ENCODE results near the gene ARFIP1. TPM values are rescaled to one million over a fixed set of nuclear protein-coding genes. Genes with fewer than 3 reads are reported as not detected.

The ARFIP1 gene
- total RNA-seq, 5 donors from 2014 or later (not counting 1 experiment from before 2014, with no cell fraction given), result 8.2 to 16.3 (median 12.1) TPM

DNA sequence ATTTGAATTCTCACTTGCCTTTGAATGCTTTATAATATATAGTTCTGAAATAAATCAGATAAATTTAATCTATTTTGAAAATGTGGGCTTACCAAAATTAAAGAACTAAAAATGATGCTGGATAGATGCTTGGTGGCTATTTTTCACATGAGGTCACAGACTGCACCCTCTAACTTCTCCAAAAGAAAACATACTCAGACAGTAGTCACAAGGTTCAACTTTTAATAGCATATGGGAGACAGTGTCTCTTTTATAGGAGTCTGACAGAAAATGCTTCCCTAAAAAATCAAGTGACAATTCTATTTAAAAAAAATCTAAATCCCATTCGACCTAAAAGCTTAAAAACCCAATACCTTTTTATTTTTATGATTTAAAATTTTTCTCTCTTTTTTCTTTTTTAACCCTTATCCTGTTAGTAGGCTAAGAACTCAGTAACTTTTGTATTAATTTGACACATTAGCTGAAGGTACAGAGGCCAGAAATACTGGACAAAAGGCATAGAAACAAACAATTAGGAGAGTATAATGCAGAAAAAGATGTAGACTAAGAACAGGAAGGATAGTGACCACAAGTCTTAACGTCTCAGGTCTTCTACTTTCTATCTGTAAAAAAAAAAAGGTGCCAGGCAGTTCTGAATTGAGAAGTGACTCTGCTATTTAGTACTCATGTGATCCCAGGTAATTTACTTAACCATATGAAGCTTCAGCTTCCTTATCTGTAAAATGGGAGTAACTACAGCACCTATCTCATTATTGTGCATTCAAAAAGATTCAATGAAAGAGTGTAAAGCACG, 7.8 kb upstream of the ARFIP1 start:
- Mint-ChIP-seq H3K27ac (no peak overlapping the region), H3K27me3 (peaks cover 0 to 4% of the 10 kb centered on the region in 2 donors), H3K4me1 (peaks cover 0 to 2% (median 0%) of the 10 kb centered on the region in 3 donors), H3K4me3 (no peak overlapping the region), H3K9me3 (no peaks in the 10 kb centered on the region), H3K36me3 (no peaks in the 10 kb centered on the region)
- WGBS (ENCODE audit: insufficient coverage), result no CpG with 5 or more reads among the region's 3 CpGs
- ATAC-seq (replicated peaks in 1 of 4) (no peak), DNase-seq (no peak)
- H3K27me3 ChIP-seq (replicated peaks in 1 of 2; ENCODE audit: control insufficient read depth in 2 of 2, extremely low read depth in 1 of 2, insufficient read depth in 2 of 2, low read length in 1 of 2), result peaks cover 0 to 2% of the 10 kb centered on the region in 2 experiments
- no peaks in the 10 kb centered on the region for H3K9me3 ChIP-seq
- ChIA-PET POLR2A (no interaction called here), CTCF (interaction anchor here in 1 of 2 donors (0.5 to 1.0 kb wide), 3 partner anchors 16 to 322 kb away, joined by 3 to 4 read pairs (median 3); no protein-coding TSS in a partner anchor)
- no peak overlapping the region for H3K4me3 ChIP-seq (ENCODE audit: control insufficient read depth in 1 of 2, extremely low read depth in 1 of 2, low read length in 1 of 2)
- no peaks in the 10 kb centered on the region for H3K4me1 ChIP-seq (ENCODE audit: control insufficient read depth in 1 of 2, extremely low read depth in 1 of 2, insufficient read depth in 2 of 2, low read length in 2 of 2)
- H3K36me3 ChIP-seq (ENCODE audit: control insufficient read depth in 2 of 2, extremely low read depth in 1 of 2, insufficient read depth in 1 of 2, low read length in 1 of 2), result no peaks in the 10 kb centered on the region
- H3K27ac ChIP-seq (ENCODE audit: low read length), result no peak overlapping the region

DNA sequence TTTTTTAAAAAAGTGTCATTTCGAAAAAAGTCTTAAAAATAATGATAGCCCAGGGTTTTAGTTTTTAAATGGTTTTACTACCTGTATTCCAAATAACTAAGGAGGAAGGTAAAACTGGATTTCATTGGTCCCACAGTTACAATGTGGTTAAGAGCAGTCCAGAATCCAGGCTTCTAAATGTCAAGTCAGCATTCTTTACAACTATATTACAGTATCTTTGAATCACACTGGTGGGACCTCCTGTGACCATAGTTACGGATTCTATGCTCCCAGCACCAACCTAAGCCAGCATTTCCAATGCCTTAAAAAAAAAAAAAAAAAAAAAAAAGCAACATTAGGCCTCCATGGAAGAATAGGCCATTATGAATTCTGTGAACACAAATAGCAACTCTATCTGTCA, 6.4 kb upstream of the ARFIP1 start:
- Histone ChIP-seq H3K27ac (ENCODE audit: low read length) (no peak overlapping the region), H3K4me1 (ENCODE audit: control insufficient read depth in 1 of 2, extremely low read depth in 1 of 2, insufficient read depth in 2 of 2, low read length in 2 of 2) (no peaks in the 10 kb centered on the region), H3K27me3 (replicated peaks in 1 of 2; ENCODE audit: control insufficient read depth in 2 of 2, extremely low read depth in 1 of 2, insufficient read depth in 2 of 2, low read length in 1 of 2) (no peaks in the 10 kb centered on the region), H3K36me3 (ENCODE audit: control insufficient read depth in 2 of 2, extremely low read depth in 1 of 2, insufficient read depth in 1 of 2, low read length in 1 of 2) (no peaks in the 10 kb centered on the region), H3K9me3 (no peaks in the 10 kb centered on the region), H3K4me3 (ENCODE audit: control insufficient read depth in 1 of 2, extremely low read depth in 1 of 2, low read length in 1 of 2) (no peak overlapping the region)
- no peak for DNase-seq
- WGBS (ENCODE audit: insufficient coverage), result no CpG with 5 or more reads among the region's 2 CpGs
- no peak overlapping the region for H3K27ac Mint-ChIP-seq
- H3K9me3 Mint-ChIP-seq, result no peaks in the 10 kb centered on the region
- ChIA-PET POLR2A (interaction anchor here in 1 of 2 donors (0.6 kb wide), 1 partner anchor 94 kb away, joined by 3 read pairs; no protein-coding TSS in a partner anchor), CTCF (no interaction called here)
- no peak overlapping the region for H3K4me3 Mint-ChIP-seq
- H3K36me3 Mint-ChIP-seq, result no peaks in the 10 kb centered on the region
- ATAC-seq (replicated peaks in 1 of 4), result no peak
- peaks cover under 1 to 7% (median 1%) of the 10 kb centered on the region in 3 donors for H3K4me1 Mint-ChIP-seq
- peaks cover 0 to 9% of the 10 kb centered on the region in 2 donors for H3K27me3 Mint-ChIP-seq

DNA sequence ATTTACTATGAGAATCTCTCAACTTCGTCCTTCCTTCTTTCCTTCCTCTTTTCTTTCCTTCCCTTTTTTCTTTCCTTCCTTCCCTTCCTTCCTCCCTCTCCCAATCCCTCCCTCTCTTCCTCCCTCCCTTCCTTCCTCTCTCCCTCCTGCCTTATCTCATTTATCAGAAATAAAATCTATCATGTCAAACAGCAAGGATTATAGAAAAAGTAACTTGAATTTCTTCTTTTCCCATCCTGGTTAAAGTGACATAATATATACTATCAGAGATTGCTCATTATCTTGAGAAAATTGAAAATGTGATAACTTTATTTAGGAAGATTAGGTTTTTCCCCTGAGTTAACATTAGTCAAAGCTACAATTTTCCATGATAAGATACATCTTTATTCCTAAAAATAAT, 5.8 kb upstream of the ARFIP1 start:
- ATAC-seq (replicated peaks in 1 of 4), result no peak
- H3K4me1 ChIP-seq (ENCODE audit: control insufficient read depth in 1 of 2, extremely low read depth in 1 of 2, insufficient read depth in 2 of 2, low read length in 2 of 2), result peaks cover 0 to 4% of the 10 kb centered on the region in 2 experiments
- no peak overlapping the region for H3K27ac Mint-ChIP-seq
- DNase-seq, result no peak
- no peak overlapping the region for H3K27ac ChIP-seq (ENCODE audit: low read length)
- no peaks in the 10 kb centered on the region for H3K36me3 ChIP-seq (ENCODE audit: control insufficient read depth in 2 of 2, extremely low read depth in 1 of 2, insufficient read depth in 1 of 2, low read length in 1 of 2)
- ChIA-PET POLR2A (no interaction called here), CTCF (interaction anchor here in 1 of 2 donors (1.0 kb wide), 1 partner anchor 272 kb away, joined by 3 read pairs; no protein-coding TSS in a partner anchor)
- H3K36me3 Mint-ChIP-seq, result no peaks in the 10 kb centered on the region
- no peak overlapping the region for H3K4me3 Mint-ChIP-seq
- peaks cover 7 to 13% (median 8%) of the 10 kb centered on the region in 3 donors for H3K4me1 Mint-ChIP-seq
- H3K9me3 ChIP-seq, result no peaks in the 10 kb centered on the region
- H3K27me3 Mint-ChIP-seq, result peaks cover 0 to 9% of the 10 kb centered on the region in 2 donors
- H3K27me3 ChIP-seq (replicated peaks in 1 of 2; ENCODE audit: control insufficient read depth in 2 of 2, extremely low read depth in 1 of 2, insufficient read depth in 2 of 2, low read length in 1 of 2), result no peaks in the 10 kb centered on the region
- no peak overlapping the region for H3K4me3 ChIP-seq (ENCODE audit: control insufficient read depth in 1 of 2, extremely low read depth in 1 of 2, low read length in 1 of 2)
- no peaks in the 10 kb centered on the region for H3K9me3 Mint-ChIP-seq
- WGBS (ENCODE audit: insufficient coverage), result 43% methylated on average over 1 of the region's 1 CpG

DNA sequence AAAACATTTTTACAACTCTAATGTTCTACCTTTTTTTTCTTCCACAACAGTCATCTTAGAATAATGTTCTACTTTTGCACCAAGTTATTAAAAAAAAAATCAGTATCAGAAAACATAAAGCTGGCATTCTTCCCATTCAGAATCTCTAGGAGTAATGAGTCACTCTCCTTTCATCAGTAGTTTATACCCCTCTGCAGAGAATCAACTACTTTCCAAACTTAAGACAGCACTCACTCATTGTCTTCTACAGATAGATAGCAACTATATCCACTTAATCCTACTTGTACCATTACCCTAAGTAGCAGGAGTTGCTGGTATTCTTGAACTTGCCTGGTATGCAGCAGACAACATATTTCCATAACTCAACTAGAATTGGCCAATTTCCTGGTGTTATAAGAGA, 3.4 kb upstream of the ARFIP1 start:
- no peak overlapping the region for H3K4me3 Mint-ChIP-seq
- CTCF ChIA-PET, result no interaction called here

DNA sequence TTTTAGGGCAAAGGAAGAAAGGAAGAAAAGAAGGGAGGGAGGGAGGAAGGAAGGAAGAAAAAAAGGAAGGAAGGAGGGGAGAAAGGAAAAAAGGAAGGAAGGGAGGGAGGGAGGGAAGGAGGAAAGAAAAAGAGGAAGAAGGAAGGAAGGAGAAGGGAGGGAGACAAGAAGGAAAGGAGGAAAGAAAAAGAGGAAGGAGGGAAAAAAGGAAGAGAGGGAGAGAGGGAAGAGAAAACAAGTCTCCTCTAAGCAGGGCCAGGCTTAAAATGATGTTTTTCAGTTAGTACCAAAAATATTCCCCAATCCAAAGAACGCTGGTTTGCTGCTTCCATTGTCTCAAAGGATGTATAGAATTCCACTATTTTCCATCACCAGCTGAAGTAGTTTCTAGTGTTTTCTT, 2.3 kb upstream of the ARFIP1 start:
- no peak for ATAC-seq (replicated peaks in 1 of 4)
- H3K9me3 Mint-ChIP-seq, result no peaks in the 10 kb centered on the region
- H3K4me3 Mint-ChIP-seq, result no peak overlapping the region
- peaks cover 0 to 9% of the 10 kb centered on the region in 2 donors for H3K27me3 Mint-ChIP-seq
- no CpG with 5 or more reads among the region's 1 CpG for WGBS (ENCODE audit: insufficient coverage)
- ChIA-PET CTCF (interaction anchor here (0.7 to 1.8 kb wide), 3 partner anchors 277 to 1763 kb away, joined by 3 to 7 read pairs (median 7); no protein-coding TSS in a partner anchor), POLR2A (no interaction called here)
- Histone ChIP-seq H3K36me3 (ENCODE audit: control insufficient read depth in 2 of 2, extremely low read depth in 1 of 2, insufficient read depth in 1 of 2, low read length in 1 of 2) (no peaks in the 10 kb centered on the region), H3K27me3 (replicated peaks in 1 of 2; ENCODE audit: control insufficient read depth in 2 of 2, extremely low read depth in 1 of 2, insufficient read depth in 2 of 2, low read length in 1 of 2) (no peaks in the 10 kb centered on the region), H3K27ac (ENCODE audit: low read length) (no peak overlapping the region), H3K4me1 (ENCODE audit: control insufficient read depth in 1 of 2, extremely low read depth in 1 of 2, insufficient read depth in 2 of 2, low read length in 2 of 2) (peaks cover 12 to 20% of the 10 kb centered on the region in 2 experiments), H3K4me3 (ENCODE audit: control insufficient read depth in 1 of 2, extremely low read depth in 1 of 2, low read length in 1 of 2) (no peak overlapping the region), H3K9me3 (no peaks in the 10 kb centered on the region)
- peaks cover 29 to 41% (median 39%) of the 10 kb centered on the region in 3 donors for H3K4me1 Mint-ChIP-seq
- no peaks in the 10 kb centered on the region for H3K36me3 Mint-ChIP-seq
- no peak for DNase-seq
- H3K27ac Mint-ChIP-seq, result no peak overlapping the region

More for the DNA sequence above, 3.4 kb upstream of the ARFIP1 start:
- no peaks in the 10 kb centered on the region for H3K36me3 Mint-ChIP-seq
- Histone ChIP-seq H3K27me3 (replicated peaks in 1 of 2; ENCODE audit: control insufficient read depth in 2 of 2, extremely low read depth in 1 of 2, insufficient read depth in 2 of 2, low read length in 1 of 2) (no peaks in the 10 kb centered on the region), H3K4me1 (ENCODE audit: control insufficient read depth in 1 of 2, extremely low read depth in 1 of 2, insufficient read depth in 2 of 2, low read length in 2 of 2) (peaks cover 10 to 20% of the 10 kb centered on the region in 2 experiments), H3K27ac (ENCODE audit: low read length) (no peak overlapping the region), H3K36me3 (ENCODE audit: control insufficient read depth in 2 of 2, extremely low read depth in 1 of 2, insufficient read depth in 1 of 2, low read length in 1 of 2) (no peaks in the 10 kb centered on the region), H3K4me3 (ENCODE audit: control insufficient read depth in 1 of 2, extremely low read depth in 1 of 2, low read length in 1 of 2) (no peak overlapping the region), H3K9me3 (no peaks in the 10 kb centered on the region)
- DNase-seq, result no peak
- H3K9me3 Mint-ChIP-seq, result no peaks in the 10 kb centered on the region
- POLR2A ChIA-PET, result interaction anchor here in 1 of 2 donors (0.6 kb wide), 1 partner anchor 103 kb away, joined by 3 read pairs; no protein-coding TSS in a partner anchor
- no peak overlapping the region for H3K27ac Mint-ChIP-seq
- H3K27me3 Mint-ChIP-seq, result peaks cover 0 to 9% of the 10 kb centered on the region in 2 donors
- peaks cover 18 to 29% (median 29%) of the 10 kb centered on the region in 3 donors for H3K4me1 Mint-ChIP-seq
- ATAC-seq (replicated peaks in 1 of 4), result no peak

DNA sequence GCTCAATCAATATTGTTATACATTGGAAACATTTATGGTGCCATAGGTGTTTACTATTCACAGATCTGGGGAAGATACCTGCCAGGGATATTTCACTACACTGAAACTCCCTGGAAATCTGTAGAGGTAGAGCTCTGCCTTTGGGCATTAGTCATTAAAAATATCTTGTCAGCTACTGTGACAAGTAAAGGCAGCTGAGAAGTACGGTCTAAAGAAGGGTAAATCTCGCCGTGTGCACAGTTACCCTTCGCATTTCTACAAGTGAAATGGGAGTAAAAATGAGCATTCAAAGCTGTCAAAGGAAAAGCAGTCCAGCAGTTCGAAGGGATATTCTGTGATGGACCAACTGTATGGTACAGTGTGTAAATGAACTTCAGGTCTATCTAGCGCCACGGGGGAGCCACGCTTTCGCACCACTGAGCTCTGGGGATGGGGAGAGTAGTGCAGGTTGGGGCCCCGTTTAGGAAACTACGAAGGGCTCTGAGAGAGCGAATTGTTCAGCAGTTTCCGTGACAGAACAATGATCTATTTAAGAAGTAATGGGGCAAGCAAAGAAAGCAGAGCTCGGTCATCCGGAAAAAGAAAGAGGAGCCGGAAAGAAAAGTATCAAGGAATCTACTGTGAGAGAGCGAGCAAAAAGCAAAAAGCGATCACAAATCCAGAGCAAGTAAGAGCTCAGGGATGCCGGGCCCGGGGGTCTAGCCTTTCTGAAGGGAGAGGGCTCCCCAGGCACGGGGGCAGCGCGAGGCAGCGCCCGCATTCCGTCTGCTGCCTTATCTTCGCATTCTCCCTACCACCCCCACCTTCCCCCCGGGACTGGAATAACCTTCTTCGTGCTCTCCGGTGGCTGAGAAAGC, 870 bp upstream of the ARFIP1 start:
- Histone ChIP-seq H3K36me3 (ENCODE audit: control insufficient read depth in 2 of 2, extremely low read depth in 1 of 2, insufficient read depth in 1 of 2, low read length in 1 of 2) (no peaks in the 10 kb centered on the region), H3K27me3 (replicated peaks in 1 of 2; ENCODE audit: control insufficient read depth in 2 of 2, extremely low read depth in 1 of 2, insufficient read depth in 2 of 2, low read length in 1 of 2) (no peaks in the 10 kb centered on the region), H3K4me1 (ENCODE audit: control insufficient read depth in 1 of 2, extremely low read depth in 1 of 2, insufficient read depth in 2 of 2, low read length in 2 of 2) (peaks cover 12 to 20% of the 10 kb centered on the region in 2 experiments), H3K27ac (ENCODE audit: low read length) (peak overlapping the region; percentile 75), H3K9me3 (no peaks in the 10 kb centered on the region), H3K4me3 (ENCODE audit: control insufficient read depth in 1 of 2, extremely low read depth in 1 of 2, low read length in 1 of 2) (peak overlapping the region; percentile 88 to 91)
- peak overlapping the region; percentile 88 to 97 for H3K27ac Mint-ChIP-seq
- ATAC-seq (replicated peaks in 1 of 4), result peak; percentile 13 to 28 (median 25)
- DNase-seq, result peak in 30 of 35 experiments; percentile 5 to 52 (median 20)
- H3K4me3 Mint-ChIP-seq, result peak overlapping the region; percentile 88 to 100 (median 98)
- CTCF ChIA-PET, result interaction anchor here (0.5 to 2.4 kb wide), 13 partner anchors 9 to 1662 kb away, joined by 3 to 10 read pairs (median 3); partner anchors contain the start of gene TMEM154 (in 1 of the 2)
- peaks cover 34 to 49% (median 48%) of the 10 kb centered on the region in 3 donors for H3K4me1 Mint-ChIP-seq
- H3K36me3 Mint-ChIP-seq, result no peaks in the 10 kb centered on the region
- peaks cover 0 to 9% of the 10 kb centered on the region in 2 donors for H3K27me3 Mint-ChIP-seq
- POLR2A ChIA-PET, result interaction anchor here (0.5 to 1.1 kb wide), 3 partner anchors 11 to 1674 kb away, joined by 4 to 7 read pairs (median 6); no protein-coding TSS in a partner anchor
- 13% methylated on average over 17 of the region's 30 CpGs for WGBS (ENCODE audit: insufficient coverage)
- H3K9me3 Mint-ChIP-seq, result no peaks in the 10 kb centered on the region
